Body of pancreas (tissue), 4 donors: ENCODE data around the gene ZNF879. TPM values are rescaled to one million over a fixed set of nuclear protein-coding genes. Genes with fewer than 3 reads are reported as not detected.

Experiments used
- ATAC-seq: fragments of 150-250 bp; one replicate; pipeline ENCODE4 v1.9.1; 2016
- DNase-seq, 4 donors: peaks; one replicate each; pipeline ENCODE4 v3.0.0-alpha.2; 2019
- H3K27ac ChIP-seq, 4 donors: fragments of 200-600 bp; sonication (generic); 1 replicate in 3 of 4; 2 replicates in 1 of 4; pipeline versions ENCODE4 v1.5.1 to v1.6.1; 2016 to 2019; ENCODE audit warnings: mild to moderate bottlenecking in 1 of 4, mixed read lengths in 1 of 4, moderate library complexity in 1 of 4
- H3K27me3 ChIP-seq, 2 donors: fragments of 200-600 bp; sonication (generic); one replicate each; pipeline ENCODE4 v1.6.0; 2016; ENCODE audit warnings: mild to moderate bottlenecking in 1 of 2
- H3K36me3 ChIP-seq, 2 donors: fragments of 200-600 bp; sonication (generic); replicated peaks in 1 of 2; 2 replicates each; pipeline ENCODE4 v1.5.1; 2016; ENCODE audit warnings: low read depth in 2 of 2; ENCODE audit not compliant: insufficient read depth in 1 of 2
- H3K4me1 ChIP-seq: fragments of 200-600 bp; sonication (generic); one replicate; pipeline ENCODE4 v1.6.0; 2016
- H3K4me3 ChIP-seq, 2 donors: fragments of 200-600 bp; sonication (generic); 1 replicate in 1 of 2; 2 replicates in 1 of 2; pipeline ENCODE4 v1.5.1; 2016 to 2019
- H3K9me3 ChIP-seq, 3 donors: fragments of 200-600 bp; sonication (generic); 1 replicate in 2 of 3; 2 replicates in 1 of 3; pipeline ENCODE4 v1.5.1; 2016
- CTCF ChIP-seq, 7 experiments: fragments of 450-650 bp in 4 of 7; fragments of 200-600 bp in 3 of 7; sonication (generic) in 3 of 7; IDR thresholded peaks; one replicate each; pipeline ENCODE4 v1.5.1; 2016 to 2019; ENCODE audit warnings: antibody characterized with exemption in 7 of 7
- POLR2A ChIP-seq, 3 donors: fragments of 450-650 bp; IDR thresholded peaks; one replicate each; pipeline ENCODE4 v1.6.1; 2016; ENCODE audit warnings: antibody characterized with exemption in 3 of 3, mild to moderate bottlenecking in 2 of 3
- WGBS, 2 donors: methylation state at CpG; one replicate each; pipeline ENCODE4 v1.1.5; 2017; 5-methylcytosine and 5-hydroxymethylcytosine counted together
- intact Hi-C: fragments of 100-400 bp; cut with DNase I; formaldehyde crosslinking; loops from one replicate; pipeline ENCODE4 v1.15.1; 2023
- total RNA-seq, 2 donors: library from RNA; depleted of rRNA; stranded (reverse); fragments of >200 nt; gene quantifications; one replicate each; pipeline ENCODE4 v1.1.0, GENCODE V29; 2016

The ZNF879 gene
- total RNA-seq, 2 donors from 2014 or later, result 1.6 to 2.1 TPM

DNA sequence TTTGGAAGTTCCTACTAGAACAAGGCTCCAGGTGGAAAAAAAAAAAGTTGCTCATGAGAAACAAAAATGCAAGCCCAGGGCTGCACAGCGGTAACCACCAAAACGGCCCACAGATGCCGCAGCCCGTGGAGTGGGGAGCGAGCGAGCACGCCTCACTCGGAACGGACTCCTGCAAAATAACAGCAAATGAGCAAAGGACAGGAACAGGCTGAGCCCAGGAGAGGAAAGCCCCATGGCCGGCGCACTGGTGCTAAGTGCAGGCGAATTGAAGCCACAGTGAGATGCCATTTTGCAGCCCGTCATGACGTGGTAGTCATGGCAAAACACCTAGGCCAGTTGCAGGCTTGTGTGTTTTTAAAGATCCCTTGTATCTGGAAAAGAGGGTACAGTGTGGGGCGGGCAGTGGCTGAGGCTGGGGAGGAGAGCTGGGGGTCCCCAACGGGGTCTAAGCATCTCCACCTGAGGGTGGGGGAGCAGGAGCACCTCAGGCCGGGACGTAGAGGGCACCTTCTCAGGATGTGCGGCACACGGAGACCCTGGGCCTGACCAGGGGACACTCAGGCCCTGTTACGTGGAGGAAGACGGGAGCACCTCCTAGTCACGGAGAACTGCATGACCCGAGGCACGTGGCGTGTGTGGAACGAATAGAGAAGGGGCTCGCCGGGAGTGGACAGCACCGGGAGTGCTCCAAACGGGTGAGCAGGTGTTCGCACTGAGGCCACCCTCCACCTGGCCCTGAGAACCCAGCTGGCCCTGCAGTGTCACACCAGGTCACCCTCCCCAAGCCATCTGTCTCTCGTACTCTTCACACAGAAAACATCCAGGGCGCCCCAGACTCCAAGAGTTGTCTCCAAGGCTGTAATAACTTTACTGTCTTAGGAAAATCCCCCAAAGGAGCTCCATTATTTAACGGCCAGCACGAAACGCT, 39.2 kb upstream of the ZNF879 start:
- DNase-seq (no peak), ATAC-seq (no peak)
- H3K36me3 ChIP-seq, result no peaks in the 10 kb centered on the region
- TF ChIP-seq CTCF (IDR thresholded peaks at IDR 0.05), result no peak
- TF ChIP-seq POLR2A (IDR thresholded peaks at IDR 0.05), result no peak
- H3K4me1 ChIP-seq, result no peaks in the 10 kb centered on the region
- H3K9me3 ChIP-seq, result peaks cover 0 to 78% (median 0%) of the 10 kb centered on the region in 3 donors
- no peak overlapping the region for H3K27ac ChIP-seq
- 95 to 96% methylated on average over 32 to 37 of the region's 37 CpGs for WGBS, 2 donors
- no peak overlapping the region for H3K4me3 ChIP-seq
- intact Hi-C loops, result no loop called here
- H3K27me3 ChIP-seq, result no peaks in the 10 kb centered on the region

GRCh38 chr5:178986326-178986960, 37.2 kb upstream of the ZNF879 start:
- ATAC-seq (no peak), DNase-seq (no peak)
- H3K4me3 ChIP-seq, result no peak overlapping the region
- H3K4me1 ChIP-seq, result no peaks in the 10 kb centered on the region
- intact Hi-C loops, result no loop called here
- 96% methylated on average over 14 to 27 of the region's 43 CpGs for WGBS, 2 donors
- no peaks in the 10 kb centered on the region for H3K36me3 ChIP-seq
- peaks cover 0 to 64% (median 0%) of the 10 kb centered on the region in 3 donors for H3K9me3 ChIP-seq
- no peaks in the 10 kb centered on the region for H3K27me3 ChIP-seq
- H3K27ac ChIP-seq, result no peak overlapping the region
- no peak for TF ChIP-seq CTCF (IDR thresholded peaks at IDR 0.05)
- TF ChIP-seq POLR2A (IDR thresholded peaks at IDR 0.05), result no peak

DNA sequence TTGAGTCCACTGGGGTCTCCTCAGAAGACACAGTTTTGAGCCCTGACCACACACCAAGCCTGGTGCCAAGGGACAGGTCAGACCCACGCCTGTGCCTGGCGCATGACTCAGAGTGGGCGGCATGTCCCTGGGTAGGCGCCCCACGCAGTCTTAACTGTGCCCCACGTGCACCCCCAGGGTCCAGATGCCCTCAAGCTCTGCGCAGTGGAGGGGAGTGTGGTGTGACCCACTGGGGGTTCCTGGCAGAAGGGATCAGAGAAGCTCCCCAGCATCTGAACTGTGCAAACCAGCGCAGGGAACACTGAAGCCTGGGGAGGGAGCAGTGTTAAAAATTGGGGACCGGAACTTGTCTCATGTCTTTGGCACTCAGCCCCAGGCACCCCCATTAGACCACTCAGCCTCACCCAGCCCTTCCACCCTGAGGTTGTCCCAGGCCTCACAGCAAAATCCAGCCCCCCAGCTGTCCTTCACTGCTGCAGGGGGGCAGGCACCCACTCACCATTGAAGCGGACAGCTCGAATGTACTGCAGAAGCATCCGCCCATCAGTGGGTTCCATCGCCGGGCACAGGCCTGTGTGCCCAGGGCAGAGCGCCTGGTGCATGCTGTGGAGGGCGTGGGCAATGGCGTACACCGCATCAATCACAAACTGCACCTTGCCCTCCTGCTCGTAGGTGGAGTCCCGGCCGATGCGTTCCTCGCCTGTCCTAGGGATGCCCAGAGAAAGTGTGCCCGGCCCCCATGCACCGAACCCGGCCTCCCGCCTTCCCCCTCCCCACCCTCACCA, 35.0 kb upstream of the ZNF879 start:
- 87 to 94% methylated on average over 20 to 26 of the region's 27 CpGs for WGBS, 2 donors
- intact Hi-C loops, result no loop called here
- Histone ChIP-seq H3K36me3 (no peaks in the 10 kb centered on the region), H3K4me1 (no peaks in the 10 kb centered on the region), H3K27me3 (no peaks in the 10 kb centered on the region), H3K4me3 (no peak overlapping the region), H3K9me3 (peaks cover 0 to 45% (median 0%) of the 10 kb centered on the region in 3 donors), H3K27ac (no peak overlapping the region)
- ATAC-seq, result no peak
- TF ChIP-seq CTCF (IDR thresholded peaks at IDR 0.05), result no peak
- TF ChIP-seq POLR2A (IDR thresholded peaks at IDR 0.05), result no peak
- DNase-seq, result no peak

DNA sequence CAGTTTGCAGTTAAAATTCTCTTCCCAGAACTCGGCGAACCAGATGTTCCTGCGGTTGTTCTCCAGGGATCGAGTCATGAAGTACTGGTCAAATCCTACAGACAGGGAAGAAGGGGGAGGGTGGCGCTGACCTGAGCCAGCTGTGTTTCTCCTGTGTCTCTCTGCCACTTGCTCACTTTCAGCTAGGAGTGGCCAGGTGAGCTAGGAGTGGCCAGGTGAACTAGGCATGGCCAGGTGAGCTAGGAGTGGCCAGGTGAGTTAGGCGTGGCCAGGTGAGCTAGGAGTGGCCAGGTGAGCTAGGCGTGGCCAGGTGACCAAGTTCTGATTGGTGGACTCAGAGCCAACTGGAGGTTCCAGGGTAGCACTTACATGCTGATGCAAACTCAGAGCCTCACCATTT, 34.3 kb upstream of the ZNF879 start:
- intact Hi-C loops, result no loop called here
- TF ChIP-seq POLR2A (IDR thresholded peaks at IDR 0.05), result no peak
- no peak for TF ChIP-seq CTCF (IDR thresholded peaks at IDR 0.05)

More for the DNA sequence above, 34.3 kb upstream of the ZNF879 start:
- WGBS, 2 donors, result 80 to 88% methylated on average over 5 to 7 of the region's 7 CpGs
- Histone ChIP-seq H3K9me3 (peaks cover 0 to 38% (median 0%) of the 10 kb centered on the region in 3 donors), H3K36me3 (no peaks in the 10 kb centered on the region), H3K4me3 (no peak overlapping the region), H3K27me3 (no peaks in the 10 kb centered on the region), H3K4me1 (no peaks in the 10 kb centered on the region), H3K27ac (no peak overlapping the region)
- DNase-seq (no peak), ATAC-seq (no peak)
